HG03354 (cell line): ENCODE results near the gene TMEM30B.

Experiments
- ATAC-seq: cut with Tn5 transposase; IDR thresholded peaks from one replicate; pipeline ENCODE4 v1.9.1; 2021; ENCODE audit warnings: mild to moderate bottlenecking; ENCODE audit not compliant: unreplicated experiment, poor library complexity, severe bottlenecking

The TMEM30B gene

DNA sequence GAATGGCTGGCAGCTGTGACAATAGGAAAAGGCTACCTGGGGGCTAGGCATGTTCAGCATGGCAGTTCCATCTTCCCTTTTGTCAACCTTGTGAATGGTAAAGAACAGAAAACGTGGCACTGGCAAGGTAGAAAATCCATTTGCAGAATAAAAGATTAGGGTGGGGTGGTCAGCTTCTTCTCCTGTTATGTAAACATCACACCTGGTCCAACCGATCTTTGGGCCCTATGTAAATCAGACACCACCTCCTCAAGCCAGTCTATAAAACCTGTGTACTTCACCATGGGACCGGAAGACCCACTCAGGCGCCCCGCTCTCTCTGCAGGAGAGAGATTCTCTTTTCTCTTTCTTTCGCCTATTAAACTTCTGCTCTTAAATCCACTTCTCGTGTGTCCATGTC, 19.6 kb upstream of the TMEM30B start:
- no peak for ATAC-seq

- ATAC-seq = no peak
These were observed 19.1 kb upstream of the TMEM30B start for GRCh38 chr14:61300209-61300608.

DNA sequence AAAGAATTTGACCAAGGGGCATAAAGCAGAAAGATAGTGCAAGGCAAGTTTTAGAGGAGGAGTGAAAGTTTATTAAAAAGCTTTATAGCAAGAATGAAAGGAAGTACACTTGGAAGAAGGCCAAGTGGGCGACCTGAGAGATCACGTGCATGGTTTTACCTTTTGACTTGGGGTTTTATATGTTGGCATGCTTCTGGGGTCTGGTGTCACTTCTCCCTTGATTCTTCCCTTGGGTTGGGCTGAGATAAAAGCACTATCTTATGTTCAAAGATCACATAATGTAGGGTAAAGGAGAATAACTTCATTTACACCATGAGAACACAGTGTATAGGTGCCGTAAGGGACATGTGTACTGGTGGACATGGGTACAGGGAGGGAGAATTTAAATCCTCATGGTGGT, 17.7 kb upstream of the TMEM30B start:
- ATAC-seq = no peak

- ATAC-seq = no peak
These were observed 16.4 kb upstream of the TMEM30B start for GRCh38 chr14:61297581-61297980.

- ATAC-seq = no peak
These were observed 15.8 kb upstream of the TMEM30B start for GRCh38 chr14:61296719-61297502.

DNA sequence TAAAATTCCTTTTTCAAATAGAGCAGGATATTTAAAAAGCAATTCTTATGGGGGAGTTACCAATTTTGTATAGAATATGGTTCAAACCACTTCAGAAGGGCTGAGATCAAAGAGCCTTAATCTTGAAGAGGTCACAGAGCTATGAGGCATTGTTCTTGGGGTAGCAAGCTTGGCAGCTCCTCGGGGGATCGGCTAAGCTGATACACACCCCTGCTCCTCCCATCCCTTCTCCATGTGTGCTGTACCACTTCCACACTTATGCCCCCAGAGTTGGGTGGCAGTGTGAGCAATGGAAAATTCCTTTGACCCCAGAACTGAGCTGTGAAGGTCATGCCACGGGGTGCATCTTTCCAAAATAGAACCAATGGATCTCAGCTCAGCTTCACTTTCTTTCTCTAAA, 15.0 kb upstream of the TMEM30B start:
- ATAC-seq = no peak

DNA sequence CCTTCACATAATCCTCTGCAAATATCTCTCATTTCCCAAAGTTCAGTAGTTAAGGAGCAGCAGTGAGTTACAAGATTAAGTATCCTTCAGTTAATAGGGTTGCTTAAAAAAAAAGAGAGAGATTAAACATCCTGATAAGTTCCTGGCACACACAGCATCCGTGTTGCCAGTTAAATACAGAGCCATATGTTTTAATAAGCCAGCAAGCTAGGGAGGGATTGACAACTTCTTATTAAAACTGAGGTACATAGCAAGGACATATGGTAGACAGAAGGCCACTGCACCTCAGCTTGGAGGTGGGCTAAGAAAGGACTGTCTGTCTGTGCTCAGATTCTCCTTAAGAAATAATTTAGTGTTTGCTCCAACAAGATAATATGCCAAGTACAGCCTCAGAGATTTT, 9.6 kb upstream of the TMEM30B start:
- ATAC-seq = no peak

DNA sequence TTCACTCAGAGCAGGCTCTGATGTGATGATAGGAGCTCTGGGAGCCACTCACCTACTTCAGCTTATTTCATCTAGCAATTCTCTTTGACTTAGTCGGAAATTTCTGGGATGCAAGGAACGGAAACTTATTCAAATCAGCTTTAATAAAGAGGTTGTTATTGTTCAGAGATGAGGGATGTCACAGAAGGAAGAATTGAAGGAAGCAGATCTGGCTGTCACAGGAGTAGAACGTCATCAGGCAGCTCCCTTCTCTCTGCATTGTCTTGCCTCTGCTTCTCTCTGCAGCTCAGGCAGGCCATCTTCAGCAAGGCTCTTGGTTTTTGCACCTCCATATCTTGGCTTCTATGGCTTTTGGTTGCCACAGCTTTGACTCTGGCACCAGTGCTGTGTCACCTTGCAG, 7.6 kb upstream of the TMEM30B start:
- ATAC-seq = no peak

DNA sequence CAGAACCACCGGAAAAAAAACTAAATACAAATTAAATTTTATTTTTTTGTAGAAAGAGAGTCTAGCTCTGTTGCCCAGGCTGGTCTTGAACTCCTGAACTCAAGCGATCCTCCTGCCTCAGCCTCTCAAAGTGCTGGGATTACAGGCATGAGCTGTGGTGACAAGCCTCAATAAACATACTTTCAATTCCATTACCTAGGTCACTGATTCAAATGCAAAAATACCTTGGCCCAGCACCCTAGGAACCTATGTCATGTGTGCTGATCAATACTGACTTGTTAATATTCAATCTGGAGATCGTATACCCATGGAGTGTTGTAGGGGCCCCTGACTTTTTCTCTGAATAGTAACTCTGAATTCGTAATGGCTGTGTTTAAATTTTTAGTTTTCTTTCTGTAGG, 7.1 kb upstream of the TMEM30B start:
- no peak for ATAC-seq

DNA sequence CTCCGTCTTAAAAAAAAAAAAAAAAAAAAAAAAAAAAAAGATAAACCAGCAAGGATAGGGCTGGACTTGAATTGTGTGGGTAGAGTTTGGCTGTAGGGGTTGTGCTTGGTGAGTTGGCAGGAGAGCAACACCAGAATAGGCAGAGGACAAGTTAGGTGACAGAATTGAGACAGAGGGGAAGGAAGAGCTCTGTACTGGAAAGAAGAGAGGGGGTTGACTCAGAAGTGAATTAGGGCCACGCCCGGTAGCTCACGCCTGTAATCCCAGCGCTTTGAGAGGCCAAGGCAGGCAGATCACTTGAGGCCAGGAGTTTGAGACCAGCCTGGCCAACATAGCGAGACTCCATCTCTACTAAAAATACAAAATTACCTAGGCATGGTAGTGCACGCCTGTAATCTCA, 6.1 kb upstream of the TMEM30B start:
- no peak for ATAC-seq

DNA sequence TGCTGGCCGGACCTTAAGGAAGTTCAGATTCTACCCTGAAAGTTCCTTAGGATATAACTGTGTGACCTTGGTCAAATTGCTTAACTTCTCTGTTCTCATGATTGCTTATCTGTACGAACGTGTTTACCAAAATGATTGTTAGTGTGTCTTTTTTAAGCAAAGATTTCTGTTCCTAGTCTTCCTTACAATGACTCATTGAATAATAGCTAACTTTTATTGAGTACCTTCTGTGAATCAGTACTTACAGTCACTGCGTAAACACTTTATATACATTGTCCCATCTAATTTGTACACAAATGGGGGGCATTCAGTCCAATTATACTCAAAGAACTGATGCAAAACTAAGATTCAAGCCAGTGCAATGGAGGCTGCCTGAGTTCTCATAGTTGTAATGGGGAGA, 4.2 kb upstream of the TMEM30B start:
- no peak for ATAC-seq

DNA sequence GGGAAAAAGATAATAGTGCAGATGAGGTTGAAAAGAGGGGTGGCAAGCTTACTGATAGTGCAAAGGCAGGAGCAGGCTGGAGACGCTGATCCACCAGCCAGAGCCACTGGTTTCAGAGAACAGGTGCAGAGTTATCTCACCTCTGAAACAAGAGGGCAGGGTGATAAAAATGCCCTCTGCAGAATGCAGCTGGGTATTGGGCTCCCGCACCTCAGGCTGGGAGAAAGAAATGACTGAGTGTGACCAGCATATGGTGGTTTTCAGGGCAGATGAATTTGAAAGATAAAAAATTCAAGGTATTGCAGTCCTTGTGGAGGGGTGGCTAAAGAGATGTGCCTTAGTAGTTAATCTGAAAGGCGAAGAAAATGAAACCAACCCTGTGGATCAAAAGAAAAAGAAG, 2.9 kb upstream of the TMEM30B start:
- no peak for ATAC-seq

- no peak for ATAC-seq
These were observed 1.6 kb upstream of the TMEM30B start for GRCh38 chr14:61282746-61283145.

- no peak for ATAC-seq
These were observed 774 bp upstream of the TMEM30B start for GRCh38 chr14:61281948-61282275.

- ATAC-seq = no peak
These were observed 482 bp downstream of the TMEM30B start for GRCh38 chr14:61280526-61281185.

- no peak for ATAC-seq
These were observed 1.0 kb downstream of the TMEM30B start for GRCh38 chr14:61280092-61280525.

DNA sequence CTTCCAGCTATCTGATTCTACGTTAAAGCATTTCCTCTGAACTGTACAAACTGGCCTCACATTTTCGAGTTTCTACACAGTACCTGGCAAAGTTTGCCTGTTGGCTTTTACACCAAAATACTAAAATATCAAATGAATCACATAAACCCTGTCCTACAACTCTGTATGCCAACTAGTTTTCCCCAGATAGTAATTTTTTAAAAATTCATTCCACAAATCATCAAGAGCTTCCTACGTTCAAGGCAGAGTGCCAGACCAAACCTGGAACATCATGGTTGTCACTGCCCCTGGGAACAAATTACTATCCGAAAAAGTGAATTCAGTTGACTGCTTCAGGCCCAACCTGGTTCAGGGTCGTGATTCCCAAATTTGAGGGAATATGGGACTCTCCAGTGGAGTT, 2.1 kb downstream of the TMEM30B start:
- ATAC-seq = no peak

DNA sequence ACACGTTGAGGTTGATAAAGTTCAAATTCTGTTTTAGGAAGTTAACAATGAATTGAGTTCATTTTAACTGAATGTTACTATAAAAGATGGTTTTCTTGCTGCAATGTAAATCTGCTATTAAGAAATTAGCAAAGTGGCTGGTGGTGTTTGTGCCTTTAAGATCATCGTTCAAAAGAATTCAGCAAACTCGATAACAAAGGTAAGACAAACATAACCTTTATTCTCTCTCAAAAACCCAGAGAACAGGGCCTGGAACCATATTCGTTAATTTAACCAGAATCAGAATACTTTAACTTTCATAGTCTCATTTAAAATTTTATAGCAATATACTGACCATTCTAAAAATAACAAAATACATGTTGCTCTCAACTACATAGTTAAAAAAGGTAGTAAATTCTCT, 3.4 kb downstream of the TMEM30B start:
- no peak for ATAC-seq

DNA sequence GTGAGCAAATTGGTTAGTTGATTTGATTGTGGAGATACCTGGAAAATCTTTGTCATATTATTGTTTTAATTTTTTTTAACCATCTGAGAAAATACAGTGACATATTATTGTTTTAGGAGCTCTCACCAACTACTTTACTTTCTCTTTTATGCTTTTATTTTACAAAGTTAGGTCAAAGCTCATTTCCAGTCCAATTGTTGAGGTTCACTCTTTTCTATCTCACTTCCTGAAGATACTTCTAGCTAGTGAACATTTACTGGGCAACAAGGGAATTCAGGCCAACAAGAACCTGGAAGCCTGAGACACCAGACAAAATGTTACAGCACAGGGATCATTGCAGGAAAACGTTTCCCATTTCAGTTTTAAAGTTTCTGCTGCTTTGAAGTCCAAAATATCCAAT, 3.9 kb downstream of the TMEM30B start:
- no peak for ATAC-seq

DNA sequence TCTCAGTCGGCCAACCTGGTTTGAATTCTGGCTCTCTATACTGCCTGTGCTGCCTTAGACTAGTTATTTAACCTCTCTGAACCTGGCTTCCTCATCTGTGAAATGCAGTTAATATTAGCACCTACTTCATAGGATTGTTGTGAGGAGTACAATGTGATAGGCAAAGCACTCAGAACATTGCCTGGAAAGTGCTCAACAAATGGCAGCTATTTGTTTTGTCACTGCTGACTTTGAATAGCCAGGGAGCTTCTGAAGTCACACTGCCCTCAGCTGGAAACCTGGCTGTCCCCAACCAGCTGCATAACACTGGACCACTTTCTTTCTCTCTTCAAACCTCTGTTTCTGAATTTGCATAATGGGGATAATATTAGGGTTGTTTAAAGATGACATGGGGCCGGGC, 9.6 kb downstream of the TMEM30B start:
- no peak for ATAC-seq

DNA sequence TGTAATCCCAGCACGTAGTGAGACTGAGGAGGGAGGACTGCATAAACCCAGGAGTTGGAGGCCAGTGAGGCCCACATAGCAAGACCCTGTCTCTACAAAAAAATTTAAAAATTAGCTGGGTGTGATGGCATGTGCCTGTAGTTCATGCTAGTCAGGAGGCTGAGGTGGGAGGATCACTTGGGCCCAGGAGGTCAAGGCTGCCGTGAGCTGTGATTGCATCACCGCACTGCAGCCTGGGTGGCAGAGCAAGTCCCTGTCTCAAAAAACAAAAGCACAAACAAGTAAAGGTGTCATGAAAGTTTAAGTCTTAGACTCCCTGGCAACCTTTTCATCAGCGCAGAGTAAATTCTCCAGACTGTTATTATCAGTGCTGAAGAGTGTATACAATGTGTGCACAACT, 10.4 kb downstream of the TMEM30B start:
- no peak for ATAC-seq
